G401 (cell line): Measurements from ENCODE around the gene LRRC41. TPM values are rescaled to one million over a fixed set of nuclear protein-coding genes. Genes with fewer than 3 reads are reported as not detected.
A peak's percentile ranks its signal among the peaks of the same experiment; 100 is the strongest.

ENCODE experiments used
- DNase-seq: peaks from one replicate; pipeline ENCODE4 v3.0.0-alpha.2; 2015; ENCODE audit warnings: low spot score
- in situ Hi-C: cut with HindIII; loops from 2 replicates; pipeline ENCODE4 v1.10.0; 2016; ENCODE audit warnings: low sequenced_read_pairs, mixed read lengths
- total RNA-seq: library from RNA; depleted of rRNA; stranded (reverse); fragments of >200 nt; shearing (Covaris generic); gene quantifications from 2 replicates; pipeline ENCODE4 v1.2.3, GENCODE V29; 2014

Gene LRRC41
- total RNA-seq, 1 experiment from 2014 or later: 99.1 TPM

GRCh38 chr1:46295306-46295705 is 8.1 kb downstream of the LRRC41 start:
- in situ Hi-C loops: no loop called here
- no peak for DNase-seq

GRCh38 chr1:46289976-46290375 is 13.4 kb downstream of the LRRC41 start:
- in situ Hi-C loops: no loop called here
- peak; percentile 39 for DNase-seq

DNA sequence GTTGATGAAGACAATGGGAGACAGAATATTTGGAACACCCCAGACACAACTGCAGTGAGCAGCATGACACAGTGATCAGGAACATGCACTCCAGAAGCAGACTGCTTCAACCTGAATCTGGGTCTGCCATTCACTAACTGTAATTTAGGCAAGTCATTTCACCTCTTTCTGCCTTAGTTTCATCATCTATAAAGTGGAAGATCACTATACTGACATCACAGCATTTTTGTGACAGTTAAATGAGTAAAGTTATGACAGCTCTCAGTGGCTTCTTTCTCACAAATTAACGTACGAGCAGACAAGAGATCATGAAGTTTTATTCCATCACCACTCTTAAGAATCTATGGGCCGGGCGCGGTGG is 14.3 kb downstream of the LRRC41 start:
- no peak for DNase-seq
- in situ Hi-C loops: no loop called here

- in situ Hi-C loops: no loop called here
- no peak for DNase-seq
Observed at GRCh38 chr1:46288485-46289133, 14.8 kb downstream of the LRRC41 start.

DNA sequence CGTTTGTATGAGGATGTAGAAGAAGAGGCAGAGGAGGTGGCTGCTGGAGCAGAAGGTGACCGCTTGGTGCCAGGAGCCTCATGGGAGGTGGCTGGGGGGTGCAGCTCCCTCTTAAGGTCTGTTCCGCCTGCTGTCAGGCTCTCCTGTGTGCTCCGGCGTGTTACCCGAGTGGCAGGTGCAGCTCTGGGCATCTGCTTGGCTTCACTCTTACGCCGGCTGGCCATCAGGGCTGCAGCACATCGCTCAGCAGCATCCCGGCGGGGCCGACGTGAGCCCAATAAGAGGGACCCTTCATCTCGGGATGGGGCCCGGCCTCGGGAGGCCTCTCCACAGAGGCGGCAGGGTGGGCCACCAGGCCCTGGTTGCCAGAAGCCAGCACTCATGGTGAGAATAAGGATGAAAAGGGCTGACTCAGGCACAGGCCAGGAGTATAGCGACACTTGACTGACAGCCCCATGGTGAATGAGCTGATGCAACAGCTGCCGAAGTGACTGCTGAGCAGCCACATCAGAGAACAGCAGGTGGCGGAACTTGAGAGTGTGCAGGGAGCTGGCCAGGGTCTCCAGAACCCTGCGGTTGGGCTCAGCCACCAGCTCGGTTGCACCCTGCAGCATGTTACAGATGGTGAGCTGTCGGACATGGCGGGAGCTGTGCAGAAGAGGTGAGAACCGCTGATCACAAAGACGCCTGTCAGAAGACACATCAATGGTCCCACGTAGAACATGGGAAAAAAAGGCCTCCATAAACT is 17.5 kb downstream of the LRRC41 start:
- in situ Hi-C loops: no loop called here
- DNase-seq: no peak

DNA sequence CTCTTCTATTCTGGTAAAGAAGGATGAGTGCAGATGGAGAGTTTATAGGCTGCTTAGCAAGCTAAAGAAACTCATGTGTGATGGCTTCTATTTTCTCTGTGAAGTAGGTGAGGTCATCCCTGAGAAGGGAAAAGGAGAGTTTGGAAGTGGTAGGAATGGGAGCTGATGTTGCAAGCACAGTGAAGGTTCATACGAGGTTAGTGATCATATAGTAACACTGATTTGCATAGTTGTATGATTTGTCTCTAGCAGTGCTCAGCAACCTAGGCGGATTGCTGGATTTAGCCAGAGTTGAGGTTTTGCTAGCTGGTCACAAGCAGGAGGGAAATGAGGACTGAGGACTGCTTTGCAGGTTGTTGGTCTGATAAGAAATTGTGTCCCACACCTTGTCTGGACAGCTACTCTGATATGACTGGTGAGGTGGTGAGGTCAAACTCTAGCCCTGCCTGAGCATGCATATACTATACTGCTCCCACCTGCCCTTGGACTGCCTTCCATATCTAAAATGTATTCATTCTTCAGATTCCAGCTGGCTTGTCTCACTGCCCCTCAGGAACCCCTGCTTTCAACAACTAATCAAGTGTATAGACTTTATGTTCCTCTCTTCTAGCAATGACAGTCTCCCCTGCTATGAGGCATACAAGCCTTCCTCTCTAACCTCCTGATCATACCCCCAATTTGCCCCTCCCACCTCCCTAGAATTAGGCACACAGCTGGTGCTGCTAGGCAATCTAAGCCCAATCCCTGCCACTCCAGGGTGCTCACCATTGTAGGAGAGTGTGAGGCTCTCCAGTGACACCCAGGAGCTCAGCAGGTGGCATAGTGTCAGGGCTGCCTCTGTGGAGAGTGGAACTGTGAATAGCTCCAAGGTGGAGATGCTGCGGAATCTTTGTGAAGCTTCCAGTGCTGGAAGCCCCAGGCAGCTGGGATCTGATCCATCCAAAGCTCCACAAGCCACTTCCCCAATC is 18.5 kb downstream of the LRRC41 start:
- in situ Hi-C loops: no loop called here
- DNase-seq: no peak

DNA sequence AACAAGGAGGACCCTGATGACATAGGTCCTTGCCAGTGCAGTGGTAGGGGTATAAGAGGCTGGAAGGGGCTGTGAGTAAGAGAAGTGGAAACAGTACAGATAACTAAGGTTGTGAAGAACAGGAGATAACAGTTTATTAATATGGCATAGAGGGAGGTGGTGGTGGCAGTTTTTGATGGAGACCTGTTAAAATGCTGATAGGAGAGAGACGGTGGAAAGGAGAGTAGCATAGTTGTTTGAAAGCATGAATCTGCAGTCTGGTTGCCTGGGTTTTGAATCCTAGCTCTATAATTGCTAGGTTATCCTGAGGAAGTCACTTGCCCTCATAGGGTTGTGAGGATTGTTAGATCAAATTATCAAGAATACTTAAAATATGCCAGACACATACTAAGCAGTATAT is 19.4 kb downstream of the LRRC41 start:
- DNase-seq: no peak
- in situ Hi-C loops: no loop called here

GRCh38 chr1:46281021-46281420 is 22.4 kb downstream of the LRRC41 start:
- DNase-seq: no peak
- in situ Hi-C loops: no loop called here

DNA sequence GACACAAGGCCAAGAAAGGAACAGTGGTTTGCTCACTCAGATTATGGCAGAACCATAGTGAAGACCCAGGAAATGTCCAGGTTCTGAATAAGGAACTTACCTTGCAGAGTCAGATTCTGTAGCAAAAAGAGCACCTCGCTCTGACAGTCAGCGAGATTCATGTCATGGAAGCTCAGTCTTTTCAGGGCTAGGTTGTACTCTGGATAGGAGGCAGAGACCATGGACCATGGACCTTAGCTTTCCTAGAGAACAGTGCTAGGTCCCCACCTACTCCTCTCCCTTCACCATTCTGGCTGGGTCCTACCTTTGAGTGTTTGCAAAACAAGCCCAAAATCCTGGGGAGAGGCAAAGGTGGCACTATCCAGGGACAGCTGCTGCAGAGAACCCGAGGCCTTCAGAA is 23.3 kb downstream of the LRRC41 start:
- no peak for DNase-seq
- in situ Hi-C loops: no loop called here

DNA sequence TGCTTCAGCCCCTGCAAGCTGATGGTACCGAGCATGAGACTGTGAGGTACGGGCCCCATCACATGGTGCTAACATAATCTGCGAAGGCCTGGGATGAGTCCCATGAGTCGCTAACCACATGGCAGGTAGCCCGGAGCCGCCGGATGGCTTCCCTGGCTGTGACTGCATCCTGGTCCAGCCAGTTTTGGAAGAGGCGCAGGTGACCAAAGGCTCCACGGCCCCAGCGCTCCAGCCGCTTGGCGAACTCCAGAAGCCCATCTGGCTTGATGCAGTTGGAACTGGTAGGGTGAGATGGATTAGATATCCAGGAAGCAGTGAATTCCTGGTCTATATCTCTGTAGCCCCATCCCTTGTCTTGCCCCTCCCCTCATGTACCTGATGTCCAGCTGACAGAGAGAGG is 24.6 kb downstream of the LRRC41 start:
- in situ Hi-C loops: no loop called here
- DNase-seq: peak; percentile 87

- in situ Hi-C loops: no loop called here
- no peak for DNase-seq
Observed at GRCh38 chr1:46277658-46278373, 25.6 kb downstream of the LRRC41 start.

- in situ Hi-C loops: no loop called here
- DNase-seq: no peak
Observed at GRCh38 chr1:46275030-46275337, 28.4 kb downstream of the LRRC41 start.

- in situ Hi-C loops: no loop called here
Observed at GRCh38 chr1:46274225-46275029, 29.0 kb downstream of the LRRC41 start.

GRCh38 chr1:46268578-46268977 is 34.8 kb downstream of the LRRC41 start:
- in situ Hi-C loops: no loop called here
- no peak for DNase-seq

More at GRCh38 chr1:46274225-46275029, 29.0 kb downstream of the LRRC41 start:
- no peak for DNase-seq

DNA sequence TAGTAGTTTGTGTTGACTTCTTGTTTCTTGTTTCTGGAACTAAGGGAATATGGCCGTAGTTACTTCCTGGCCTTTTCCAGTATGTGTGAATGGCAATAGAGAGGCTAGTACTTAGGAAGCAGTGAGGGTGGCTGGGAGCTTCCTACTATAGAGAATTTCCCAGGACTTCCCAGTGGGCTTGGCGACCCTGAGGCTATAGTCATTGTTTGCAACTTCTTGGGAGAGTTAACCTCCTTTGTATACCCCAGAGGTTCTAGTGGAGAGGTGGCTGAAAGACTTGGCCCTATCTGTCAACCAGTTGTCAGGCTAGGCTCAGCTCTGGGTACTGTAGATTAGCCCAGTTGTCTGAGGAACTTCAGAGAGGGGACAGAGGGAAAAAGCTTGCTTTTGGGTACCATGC is 40.3 kb downstream of the LRRC41 start:
- in situ Hi-C loops: no loop called here
- no peak for DNase-seq

DNA sequence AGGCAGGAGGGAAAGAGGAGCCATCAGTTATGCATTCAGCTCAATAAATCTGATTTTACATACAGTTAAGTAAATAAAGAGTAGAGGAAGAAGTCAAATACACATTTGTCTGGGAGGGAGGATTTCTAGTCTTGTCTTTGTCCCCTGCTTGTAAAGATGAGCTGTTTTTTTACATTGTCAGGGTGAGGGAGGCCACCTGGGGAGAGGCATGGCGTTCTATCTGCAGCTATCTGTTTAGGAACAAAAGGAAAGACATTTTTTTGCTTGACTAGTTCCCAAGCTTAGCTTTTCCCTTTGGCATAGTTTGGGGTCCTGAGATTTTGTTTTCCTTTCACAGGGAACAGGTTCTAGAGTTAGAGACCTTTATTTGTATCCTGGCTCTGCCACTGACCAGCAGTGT is 40.9 kb downstream of the LRRC41 start:
- in situ Hi-C loops: no loop called here
- no peak for DNase-seq

DNA sequence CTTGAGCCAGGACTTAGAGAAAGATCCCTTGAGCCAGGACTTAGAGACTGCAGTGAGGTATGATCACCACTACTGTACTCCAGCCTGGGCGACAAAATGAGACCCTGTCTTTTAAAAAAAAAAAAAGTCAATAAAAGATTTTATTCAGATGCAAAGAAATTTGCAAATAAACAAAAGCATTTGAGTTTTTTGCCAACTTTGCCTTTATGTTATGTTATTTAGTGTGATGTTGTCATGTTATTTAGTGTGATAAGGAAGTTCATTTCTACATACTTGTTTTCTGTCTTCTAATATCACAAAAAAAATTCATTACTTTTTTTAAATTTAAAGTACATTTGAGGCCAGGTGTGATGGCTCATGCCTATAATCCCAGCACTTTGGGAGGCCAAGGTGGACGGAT is 46.9 kb downstream of the LRRC41 start:
- in situ Hi-C loops: no loop called here
- no peak for DNase-seq

- DNase-seq: no peak
- in situ Hi-C loops: no loop called here
Observed at GRCh38 chr1:46254668-46255067, 48.7 kb downstream of the LRRC41 start.
